ENCODE measurements around the gene CMTM8.

The CMTM8 gene

GRCh38 chr3:32307591-32307990 lies 69.1 kb downstream of the CMTM8 start:
- DNase-seq (ENCODE audit: insufficient read length, low spot score) (no peak), FAIRE-seq (no peak)
- TF ChIP-seq POLR2AphosphoS5 (IDR thresholded peaks at IDR 0.05; ENCODE audit: low read depth, low read length) = no peak
- TF ChIP-seq SPI1 (IDR thresholded peaks at IDR 0.05; ENCODE audit: low read depth, low read length) = no peak
- TF ChIP-seq POU2F2 (IDR thresholded peaks at IDR 0.05; ENCODE audit: low read depth, low read length) = no peak
- TF ChIP-seq TAF1 (IDR thresholded peaks at IDR 0.05; ENCODE audit: low read depth, low read length) = no peak
- no peak for TF ChIP-seq POLR2A (IDR thresholded peaks at IDR 0.05; ENCODE audit: low read depth, low read length)
- no peak for TF ChIP-seq PAX5 (IDR thresholded peaks at IDR 0.05; ENCODE audit: insufficient read depth, low read length, severe bottlenecking)

- TF ChIP-seq PAX5 (IDR thresholded peaks at IDR 0.05; ENCODE audit: insufficient read depth, low read length, severe bottlenecking) (no peak), POU2F2 (IDR thresholded peaks at IDR 0.05; ENCODE audit: low read depth, low read length) (no peak), POLR2A (IDR thresholded peaks at IDR 0.05; ENCODE audit: low read depth, low read length) (no peak), POLR2AphosphoS5 (IDR thresholded peaks at IDR 0.05; ENCODE audit: low read depth, low read length) (no peak), SPI1 (IDR thresholded peaks at IDR 0.05; ENCODE audit: low read depth, low read length) (no peak), TAF1 (IDR thresholded peaks at IDR 0.05; ENCODE audit: low read depth, low read length) (no peak)
- DNase-seq (ENCODE audit: insufficient read length, low spot score) (no peak), FAIRE-seq (no peak)
Measured at GRCh38 chr3:32308378-32308777, 69.9 kb downstream of the CMTM8 start.

- peak; percentile 40 for FAIRE-seq
- TF ChIP-seq TAF1 (IDR thresholded peaks at IDR 0.05; ENCODE audit: low read depth, low read length) (no peak), SPI1 (IDR thresholded peaks at IDR 0.05; ENCODE audit: low read depth, low read length) (peak; percentile 28; the same call in 1 of the 2 replicates)
- DNase-seq (ENCODE audit: insufficient read length, low spot score) = no peak
Measured at GRCh38 chr3:32309654-32310242, 71.3 kb downstream of the CMTM8 start.

- FAIRE-seq (no peak), DNase-seq (ENCODE audit: insufficient read length, low spot score) (no peak)
- TF ChIP-seq SPI1 (IDR thresholded peaks at IDR 0.05; ENCODE audit: low read depth, low read length) (no peak), PAX5 (IDR thresholded peaks at IDR 0.05; ENCODE audit: insufficient read depth, low read length, severe bottlenecking) (no peak), POLR2A (IDR thresholded peaks at IDR 0.05; ENCODE audit: low read depth, low read length) (no peak), POLR2AphosphoS5 (IDR thresholded peaks at IDR 0.05; ENCODE audit: low read depth, low read length) (no peak), TAF1 (IDR thresholded peaks at IDR 0.05; ENCODE audit: low read depth, low read length) (no peak), POU2F2 (IDR thresholded peaks at IDR 0.05; ENCODE audit: low read depth, low read length) (no peak)
Measured at GRCh38 chr3:32310336-32310735, 71.9 kb downstream of the CMTM8 start.

GRCh38 chr3:32310918-32311839 lies 72.7 kb downstream of the CMTM8 start:
- DNase-seq (ENCODE audit: insufficient read length, low spot score) = no peak
- FAIRE-seq = no peak

GRCh38 chr3:32312251-32312650 lies 73.8 kb downstream of the CMTM8 start:
- no peak for FAIRE-seq
- no peak for TF ChIP-seq POLR2AphosphoS5 (IDR thresholded peaks at IDR 0.05; ENCODE audit: low read depth, low read length)
- no peak for TF ChIP-seq SPI1 (IDR thresholded peaks at IDR 0.05; ENCODE audit: low read depth, low read length)
- TF ChIP-seq TAF1 (IDR thresholded peaks at IDR 0.05; ENCODE audit: low read depth, low read length) = no peak
- TF ChIP-seq POLR2A (IDR thresholded peaks at IDR 0.05; ENCODE audit: low read depth, low read length) = no peak
- TF ChIP-seq POU2F2 (IDR thresholded peaks at IDR 0.05; ENCODE audit: low read depth, low read length) = no peak
- no peak for TF ChIP-seq PAX5 (IDR thresholded peaks at IDR 0.05; ENCODE audit: insufficient read depth, low read length, severe bottlenecking)

More at GRCh38 chr3:32310918-32311839, 72.7 kb downstream of the CMTM8 start:
- no peak for TF ChIP-seq POLR2A (IDR thresholded peaks at IDR 0.05; ENCODE audit: low read depth, low read length)
- TF ChIP-seq PAX5 (IDR thresholded peaks at IDR 0.05; ENCODE audit: insufficient read depth, low read length, severe bottlenecking) = no peak
- no peak for TF ChIP-seq TAF1 (IDR thresholded peaks at IDR 0.05; ENCODE audit: low read depth, low read length)
- TF ChIP-seq SPI1 (IDR thresholded peaks at IDR 0.05; ENCODE audit: low read depth, low read length) = no peak
- no peak for TF ChIP-seq POU2F2 (IDR thresholded peaks at IDR 0.05; ENCODE audit: low read depth, low read length)
- no peak for TF ChIP-seq POLR2AphosphoS5 (IDR thresholded peaks at IDR 0.05; ENCODE audit: low read depth, low read length)

GRCh38 chr3:32313169-32313568 lies 74.7 kb downstream of the CMTM8 start:
- DNase-seq (ENCODE audit: insufficient read length, low spot score) (no peak), FAIRE-seq (no peak)
- TF ChIP-seq SPI1 (IDR thresholded peaks at IDR 0.05; ENCODE audit: low read depth, low read length) (no peak), PAX5 (IDR thresholded peaks at IDR 0.05; ENCODE audit: insufficient read depth, low read length, severe bottlenecking) (no peak), POU2F2 (IDR thresholded peaks at IDR 0.05; ENCODE audit: low read depth, low read length) (no peak), POLR2AphosphoS5 (IDR thresholded peaks at IDR 0.05; ENCODE audit: low read depth, low read length) (no peak), TAF1 (IDR thresholded peaks at IDR 0.05; ENCODE audit: low read depth, low read length) (no peak), POLR2A (IDR thresholded peaks at IDR 0.05; ENCODE audit: low read depth, low read length) (no peak)

More at GRCh38 chr3:32312251-32312650, 73.8 kb downstream of the CMTM8 start:
- no peak for DNase-seq (ENCODE audit: insufficient read length, low spot score)

GRCh38 chr3:32313723-32314473 lies 75.4 kb downstream of the CMTM8 start:
- TF ChIP-seq POLR2AphosphoS5 (IDR thresholded peaks at IDR 0.05; ENCODE audit: low read depth, low read length) = no peak
- TF ChIP-seq SPI1 (IDR thresholded peaks at IDR 0.05; ENCODE audit: low read depth, low read length) = no peak
- TF ChIP-seq PAX5 (IDR thresholded peaks at IDR 0.05; ENCODE audit: insufficient read depth, low read length, severe bottlenecking) = no peak
- DNase-seq (ENCODE audit: insufficient read length, low spot score) (no peak), FAIRE-seq (no peak)

- FAIRE-seq = no peak
- no peak for DNase-seq (ENCODE audit: insufficient read length, low spot score)
- TF ChIP-seq POLR2AphosphoS5 (IDR thresholded peaks at IDR 0.05; ENCODE audit: low read depth, low read length) (no peak), POLR2A (IDR thresholded peaks at IDR 0.05; ENCODE audit: low read depth, low read length) (no peak), TAF1 (IDR thresholded peaks at IDR 0.05; ENCODE audit: low read depth, low read length) (no peak), PAX5 (IDR thresholded peaks at IDR 0.05; ENCODE audit: insufficient read depth, low read length, severe bottlenecking) (no peak), SPI1 (IDR thresholded peaks at IDR 0.05; ENCODE audit: low read depth, low read length) (no peak), POU2F2 (IDR thresholded peaks at IDR 0.05; ENCODE audit: low read depth, low read length) (no peak)
Measured at GRCh38 chr3:32315441-32315840, 77.0 kb downstream of the CMTM8 start.

All from GM12891 (cell line).